H1 (cell line): ENCODE measurements around the gene YAP1.

ENCODE experiments used
- CTCF ChIP-seq, 3 experiments: IDR thresholded peaks; 1 replicate in 2 of 3; 2 replicates in 1 of 3; pipeline versions ENCODE4 v1.5.1 to v1.6.1; 2011; ENCODE audit warnings: low read length in 3 of 3, mild to moderate bottlenecking in 3 of 3, inconsistent platforms in 2 of 3, low read depth in 1 of 3, moderate library complexity in 1 of 3; ENCODE audit not compliant: insufficient read depth in 1 of 3; ENCODE audit errors: control extremely low read depth in 1 of 3
- EP300 ChIP-seq, 2 experiments: IDR thresholded peaks; 1 replicate in 1 of 2; 2 replicates in 1 of 2; pipeline ENCODE4 v1.6.1; 2011 to 2012; ENCODE audit warnings: low read depth in 2 of 2, low read length in 2 of 2, mild to moderate bottlenecking in 2 of 2, borderline replicate concordance in 1 of 2, inconsistent platforms in 1 of 2, moderate library complexity in 1 of 2
- EZH2 ChIP-seq: fragments of 200-600 bp; sonication (generic); IDR thresholded peaks from 2 replicates; pipeline ENCODE4 v1.7.1; 2012; ENCODE audit warnings: low read depth, mild to moderate bottlenecking, moderate library complexity, low read length, inconsistent platforms; ENCODE audit not compliant: severe bottlenecking

- no peak for TF ChIP-seq EP300 (IDR thresholded peaks at IDR 0.05; ENCODE audit: borderline replicate concordance in 1 of 2, low read depth in 2 of 2, low read length in 2 of 2)
- TF ChIP-seq CTCF (IDR thresholded peaks at IDR 0.05; ENCODE audit: control extremely low read depth in 1 of 3, insufficient read depth in 1 of 3, low read depth in 1 of 3, low read length in 3 of 3) = no peak
- TF ChIP-seq EZH2 = no peak
These were observed 128.2 kb downstream of the YAP1 start for GRCh38 chr11:102238391-102238821.
